K562 (cell line): ENCODE results near the gene MMP15. TPM values are rescaled to one million over a fixed set of nuclear protein-coding genes. Genes with fewer than 3 reads are reported as not detected.
A peak's percentile ranks its signal among the peaks of the same experiment; 100 is the strongest.

Source experiments
- ATAC-seq: fragments of 200-7000 bp; cut with Tn5 transposase; 3 replicates; pipeline ENCODE4 v1.9.1; 2020; ENCODE audit warnings: moderate library complexity
- BruUV-seq: library from RNA; stranded (reverse); fragments of 400-500 nt; replicated peaks from 2 replicates; lab custom pipeline; 2021; lab: Mats Ljungman, UMichigan
- CTCF ChIA-PET: fragments of 300-600 bp; formaldehyde crosslinking; extraction: SDS; loops from one replicate; lab custom pipeline; 2021; ENCODE audit warnings: low intra/inter-chr PET ratio; lab: Yijun Ruan, JAX
- POLR2A ChIA-PET: fragments of 300-600, 350-650 bp; sonication (Branson Sonifier 250); formaldehyde crosslinking; extraction: SDS; loops from one replicate; lab custom pipeline; 2021; ENCODE audit warnings: antibody characterized with exemption, inconsistent platforms; lab: Yijun Ruan, JAX
- DNase-seq, 4 experiments: peaks; one replicate each; pipeline versions ENCODE4 v3.0.0 to v3.0.0-alpha.2; 2011 to 2018; ENCODE audit warnings: low spot score in 3 of 4, mixed read lengths in 3 of 4; ENCODE audit errors: extremely low read depth in 1 of 4
- FAIRE-seq: peaks from 2 replicates; lab custom pipeline; 2011; peaks lifted over from hg19 to GRCh38; lab: Jason Lieb, UNC
- H2AFZ ChIP-seq: 2 replicates; pipeline ENCODE4 v1.6.0; 2011; ENCODE audit warnings: low read depth, low read length, control low read depth, inconsistent platforms
- H3K27ac ChIP-seq: fragments of 200-600 bp; 3 replicates; pipeline ENCODE4 v1.8.0; 2011; ENCODE audit warnings: low read depth, mild to moderate bottlenecking, control low read depth, inconsistent platforms, low read length, moderate library complexity, mixed read lengths; ENCODE audit errors: extremely low read depth
- H3K27me3 ChIP-seq, 2 experiments: fragments of 300-600 bp in 1 of 2; 2 replicates in 1 of 2; 3 replicates in 1 of 2; pipeline versions ENCODE4 v1.6.0 to v1.8.0; 2011; ENCODE audit warnings: inconsistent platforms in 2 of 2, low read length in 2 of 2, mild to moderate bottlenecking in 1 of 2, mixed read lengths in 1 of 2, moderate library complexity in 1 of 2; ENCODE audit not compliant: control insufficient read depth in 2 of 2, insufficient read depth in 2 of 2
- H3K36me3 ChIP-seq: fragments of 300-600 bp; 3 replicates; pipeline ENCODE4 v1.8.0; 2011; ENCODE audit warnings: mild to moderate bottlenecking, low read length, inconsistent platforms; ENCODE audit not compliant: control insufficient read depth, insufficient read depth
- H3K4me1 ChIP-seq, 2 experiments: fragments of 200-600 bp in 1 of 2; replicated peaks in 1 of 2; 2 replicates in 1 of 2; 3 replicates in 1 of 2; pipeline versions ENCODE4 v1.5.1 to v1.8.0; 2011; ENCODE audit warnings: inconsistent platforms in 2 of 2, low read length in 2 of 2, mild to moderate bottlenecking in 1 of 2, mixed read lengths in 1 of 2, moderate library complexity in 1 of 2; ENCODE audit not compliant: control insufficient read depth in 2 of 2, insufficient read depth in 2 of 2
- H3K4me2 ChIP-seq: 2 replicates; pipeline ENCODE4 v1.6.1; 2011; ENCODE audit warnings: low read length, control low read depth, inconsistent platforms, mixed read lengths; ENCODE audit not compliant: insufficient read depth
- H3K4me3 ChIP-seq: fragments of 200-600 bp; sonication (generic), shearing (Covaris generic); 2 replicates; pipeline ENCODE4 v1.5.1; 2016; ENCODE audit warnings: control low read depth, inconsistent platforms
- H3K79me2 ChIP-seq: fragments of 200-600 bp; 3 replicates; pipeline ENCODE4 v1.8.0; 2011; ENCODE audit warnings: low read length, inconsistent platforms; ENCODE audit not compliant: control insufficient read depth, insufficient read depth
- H3K9ac ChIP-seq, 2 experiments: 2 replicates each; pipeline versions ENCODE4 v1.6.0 to v1.6.1; 2011; ENCODE audit warnings: low read depth in 2 of 2, low read length in 2 of 2, control low read depth in 1 of 2, inconsistent platforms in 1 of 2, mild to moderate bottlenecking in 1 of 2, mixed read lengths in 1 of 2; ENCODE audit not compliant: insufficient read depth in 1 of 2
- H3K9me1 ChIP-seq: one replicate; pipeline ENCODE4 v1.6.0; 2011; ENCODE audit warnings: inconsistent platforms, mild to moderate bottlenecking, low read length, moderate library complexity; ENCODE audit not compliant: control insufficient read depth, insufficient read depth
- H3K9me3 ChIP-seq: replicated peaks from 2 replicates; pipeline ENCODE4 v1.5.1; 2011; ENCODE audit warnings: low read depth, low read length, inconsistent platforms; ENCODE audit not compliant: control insufficient read depth, insufficient read depth
- H4K20me1 ChIP-seq: replicated peaks from 2 replicates; pipeline ENCODE4 v1.6.1; 2011; ENCODE audit warnings: low read length, inconsistent platforms, mixed read lengths; ENCODE audit not compliant: control insufficient read depth, insufficient read depth
- ARID2 ChIP-seq: fragments of 450-650 bp; IDR thresholded peaks from 2 replicates; pipeline ENCODE4 v1.6.1; 2017; ENCODE audit warnings: antibody characterized with exemption, mild to moderate bottlenecking
- CBFB ChIP-seq: sonication (generic); formaldehyde crosslinking; IDR thresholded peaks from 2 replicates; pipeline ENCODE4 v1.4.0; 2020; ENCODE audit warnings: mild to moderate bottlenecking, missing genetic modification reagents
- FOXA3 ChIP-seq, 2 experiments: fragments of 450-650 bp in 1 of 2; sonication (generic) in 1 of 2; formaldehyde crosslinking; IDR thresholded peaks in 1 of 2; conservative IDR thresholded peaks in 1 of 2; 2 replicates each; pipeline versions ENCODE4 v1.4.0 to v1.8.0; 2020 to 2022; ENCODE audit warnings: mild to moderate bottlenecking in 2 of 2, missing genetic modification reagents in 1 of 2
- MXI1 ChIP-seq: IDR thresholded peaks from 2 replicates; pipeline ENCODE4 v1.6.1; 2011; ENCODE audit warnings: low read depth, mild to moderate bottlenecking, improper control_type of control experiment, low read length
- TSC22D4 ChIP-seq: fragments of 450-650 bp; IDR thresholded peaks from 2 replicates; pipeline ENCODE4 v1.6.1; 2016; ENCODE audit warnings: missing genetic modification characterization, missing biosample characterization, control low read depth
- ZNF316 ChIP-seq: fragments of 450-650 bp; IDR thresholded peaks from 2 replicates; pipeline ENCODE4 v1.6.1; 2016
- ZNF347 ChIP-seq: fragments of 450-650 bp; formaldehyde crosslinking; IDR thresholded peaks from 2 replicates; pipeline ENCODE4 v1.4.0; 2020; ENCODE audit warnings: low read depth, mild to moderate bottlenecking, moderate library complexity
- ZNF398 ChIP-seq: fragments of 250-450 bp; sonication (Bioruptor Pico); IDR thresholded peaks from 2 replicates; pipeline ENCODE4 v1.8.0; 2021; ENCODE audit warnings: moderate library complexity, mild to moderate bottlenecking, inconsistent platforms
- WGBS: fragments of 100-300 bp; shearing (Covaris generic); methylation state at CpG from one replicate; pipeline ENCODE4 v1.1.6; 2016; ENCODE audit warnings: low coverage, mixed read lengths; ENCODE audit not compliant: insufficient coverage; ENCODE audit errors: missing lambda C conversion rate; 5-methylcytosine and 5-hydroxymethylcytosine counted together
- in situ Hi-C: fragments of 300-500 bp; cut with MboI; formaldehyde crosslinking; loops from 4 replicates; pipeline ENCODE4 v1.15.0; 2018; ENCODE audit warnings: inconsistent platforms, mixed read lengths
- intact Hi-C: fragments of 100-400 bp; cut with micrococcal nuclease; formaldehyde crosslinking; loops from 2 replicates; pipeline ENCODE4 v1.14.2; 2022
- polyA plus RNA-seq, 8 experiments: library from polyadenylated mRNA; depleted of rRNA in 4 of 8; stranded (reverse) in 5 of 8; unstranded in 3 of 8; fragments of >200 nt; fragmentation: Nextera tagmentation in 2 of 8; fragmentation: Illumina TruSeq in 1 of 8; extraction: Ambion mirVana in 2 of 8; extraction: Trizol in 1 of 8; gene quantifications; 2 replicates each; pipeline versions ENCODE4 v1.2.1 to v1.2.3, GENCODE V29; 2011 to 2014; ENCODE audit warnings: inconsistent platforms in 1 of 8, missing spikeins in 1 of 8
- total RNA-seq, 7 experiments: library from RNA; depleted of rRNA in 6 of 7; stranded (reverse); fragments of >200 nt in 6 of 7; fragmentation: Illumina TruSeq in 2 of 7; extraction: Trizol in 2 of 7; gene quantifications; 2 replicates each; pipeline versions ENCODE4 v1.2.1 to v1.2.3, GENCODE V29; 2011 to 2021; ENCODE audit warnings: low replicate concordance in 1 of 7

The MMP15 gene
- total and polyA plus RNA-seq, 9 of the 15 experiments (the other 6 are each of a cell fraction or from before 2014, with no cell fraction given), result 0.01 to 20.4 (median 5.5) TPM

- H3K4me2 ChIP-seq, result no peak overlapping the region
- no peaks in the 10 kb centered on the region for H3K9me3 ChIP-seq
- H2AFZ ChIP-seq, result no peak overlapping the region
- ATAC-seq, result no peak
- BruUV-seq, result no TSS peak
- ChIA-PET POLR2A (interaction anchor here (0.6 to 1.3 kb wide), 2 partner anchors 10 to 24 kb away, joined by 4 read pairs; no protein-coding TSS in a partner anchor), CTCF (no interaction called here)
- H3K27ac ChIP-seq, result no peak overlapping the region
- 11% methylated on average over 5 of the region's 5 CpGs for WGBS
- no peak for FAIRE-seq
- H3K4me3 ChIP-seq, result no peak overlapping the region
- H3K27me3 ChIP-seq, result peaks cover 13 to 18% of the 10 kb centered on the region in 2 experiments; a peak in 3 of 5 replicates
- TF ChIP-seq TSC22D4 (tag) (no peak), FOXA3 (CRISPR knock-in tag; conservative IDR thresholded peaks at IDR 0.05 in 1 of 2, IDR thresholded peaks at IDR 0.05 in 1 of 2) (no peak), ARID2 (no peak), CBFB (CRISPR knock-in tag) (no peak), ZNF347 (CRISPR knock-in tag) (no peak), ZNF398 (CRISPR knock-in tag) (no peak), MXI1 (no peak), ZNF316 (peak; percentile 65)
- H3K9me1 ChIP-seq, result no peaks in the 10 kb centered on the region
- H3K36me3 ChIP-seq, result no peaks in the 10 kb centered on the region
- no peak for DNase-seq
- H3K79me2 ChIP-seq, result no peaks in the 10 kb centered on the region
- no peak overlapping the region for H3K9ac ChIP-seq
- intact Hi-C loops (no loop called here), in situ Hi-C loops (no loop called here)
- peaks cover 0 to 4% of the 10 kb centered on the region in 2 experiments; a peak in 1 of 5 replicates for H3K4me1 ChIP-seq
- no peaks in the 10 kb centered on the region; the same call in 1 of the 2 replicates for H4K20me1 ChIP-seq
Measured at GRCh38 chr16:58056580-58056979, 31.0 kb downstream of the MMP15 start.
